Measurements from ENCODE around the gene TMEM150B. TPM values are rescaled to one million over a fixed set of nuclear protein-coding genes. Genes with fewer than 3 reads are reported as not detected.

The TMEM150B gene
- total RNA-seq, 1 experiment from 2014 or later: not detected

GRCh38 chr19:55339889-55340783 is 15.0 kb upstream of the TMEM150B start:
- DNase-seq (ENCODE audit: low read depth): no peak

DNA sequence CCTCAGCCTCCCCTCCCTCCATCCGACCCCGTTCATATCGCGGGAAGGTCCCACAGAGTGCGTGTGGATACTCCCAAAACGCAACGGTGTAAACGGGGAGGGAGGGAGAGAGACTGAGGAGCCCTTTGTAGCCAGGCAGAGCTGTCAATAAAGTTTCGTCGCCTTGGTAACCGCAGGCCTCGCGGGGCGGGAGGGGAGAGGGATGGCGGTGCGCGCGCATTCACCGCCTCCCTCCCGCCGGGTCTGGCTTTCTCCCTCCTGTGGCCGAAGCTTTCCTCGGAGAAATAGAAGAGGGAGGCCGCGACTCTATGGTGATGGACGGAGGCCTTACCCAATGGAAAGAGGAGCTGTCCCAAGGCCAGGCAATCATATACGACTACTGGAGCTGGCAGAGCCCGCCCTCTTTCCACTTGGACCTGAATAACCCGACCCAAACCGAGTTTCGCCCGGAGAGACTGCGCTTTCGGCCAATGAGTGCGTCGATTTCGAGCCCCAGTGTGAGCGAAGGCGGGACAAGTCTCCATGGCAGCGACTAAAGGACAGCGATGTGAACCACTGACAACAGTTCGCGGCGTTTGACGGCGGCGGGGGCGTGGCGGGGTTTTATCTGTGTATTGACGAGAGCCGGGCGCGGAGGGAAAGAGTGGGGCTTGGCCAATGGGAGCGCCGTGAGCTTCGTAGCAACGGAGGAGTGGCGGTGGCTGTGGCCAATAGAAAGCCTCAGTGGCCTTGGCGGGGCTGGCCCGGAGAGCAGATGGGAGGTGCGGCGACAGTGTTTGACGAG is 14.2 kb upstream of the TMEM150B start, which contains the start of gene KMT5C:
Gene KMT5C, plus strand, starts transcription at position 772 of the 784 bp plus-strand sequence. CDS start 2,061 bp downstream, outside the sequence.
- peak; percentile 100 for DNase-seq (ENCODE audit: low read depth)

GRCh38 chr19:55336101-55336500 is 11.0 kb upstream of the TMEM150B start:
- peak; percentile 51 for DNase-seq (ENCODE audit: low read depth)

- no peak for DNase-seq (ENCODE audit: low read depth)
Observed at GRCh38 chr19:55333870-55334269, 8.7 kb upstream of the TMEM150B start.

DNA sequence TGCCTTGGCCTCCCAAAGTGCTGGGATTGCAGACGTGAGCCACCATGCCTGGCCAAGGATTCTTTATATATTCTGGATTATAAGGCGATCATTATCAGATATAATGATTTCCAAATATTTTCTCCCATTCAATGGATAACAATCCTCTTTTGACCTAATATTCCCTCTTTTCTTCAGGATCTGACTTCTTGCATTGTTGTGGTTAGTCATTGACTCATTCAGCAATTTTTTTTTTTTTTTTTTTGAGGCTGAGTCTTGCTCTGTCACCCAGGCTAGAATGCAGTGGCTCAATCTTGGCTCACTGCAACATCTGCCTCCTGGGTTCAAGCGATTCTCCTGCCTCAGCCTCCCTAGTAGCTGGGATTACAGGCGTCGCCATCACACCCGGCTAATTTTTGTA is 4.7 kb upstream of the TMEM150B start:
- DNase-seq (ENCODE audit: low read depth): peak; percentile 52

DNA sequence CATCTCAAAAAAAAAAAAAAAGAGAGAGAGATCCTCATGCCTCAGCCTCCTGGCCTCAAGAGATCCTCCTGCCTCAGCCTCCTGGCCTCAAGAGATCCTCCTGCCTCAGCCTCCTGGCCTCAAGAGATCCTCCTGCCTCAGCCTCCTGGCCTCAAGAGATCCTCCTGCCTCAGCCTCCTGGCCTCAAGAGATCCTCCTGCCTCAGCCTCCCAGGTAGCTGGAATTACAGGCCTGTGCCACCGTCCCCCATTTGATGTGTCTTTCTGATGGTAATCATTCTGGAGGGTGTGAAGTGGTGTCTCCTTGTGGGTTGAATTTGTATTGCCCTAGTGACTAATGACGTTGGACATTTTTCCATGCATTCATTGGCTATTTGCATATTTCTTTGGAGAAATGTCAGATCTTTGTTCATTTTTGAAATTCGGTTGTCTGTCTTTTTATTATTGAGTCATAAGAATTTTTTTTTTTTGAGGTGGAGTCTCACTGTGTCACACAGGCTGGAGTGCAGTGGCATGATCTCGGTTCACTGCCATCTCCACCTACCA is 3.7 kb upstream of the TMEM150B start:
- peak; percentile 38 for DNase-seq (ENCODE audit: low read depth)

GRCh38 chr19:55324662-55325061 is 479 bp downstream of the TMEM150B start:
- DNase-seq (ENCODE audit: low read depth): no peak

DNA sequence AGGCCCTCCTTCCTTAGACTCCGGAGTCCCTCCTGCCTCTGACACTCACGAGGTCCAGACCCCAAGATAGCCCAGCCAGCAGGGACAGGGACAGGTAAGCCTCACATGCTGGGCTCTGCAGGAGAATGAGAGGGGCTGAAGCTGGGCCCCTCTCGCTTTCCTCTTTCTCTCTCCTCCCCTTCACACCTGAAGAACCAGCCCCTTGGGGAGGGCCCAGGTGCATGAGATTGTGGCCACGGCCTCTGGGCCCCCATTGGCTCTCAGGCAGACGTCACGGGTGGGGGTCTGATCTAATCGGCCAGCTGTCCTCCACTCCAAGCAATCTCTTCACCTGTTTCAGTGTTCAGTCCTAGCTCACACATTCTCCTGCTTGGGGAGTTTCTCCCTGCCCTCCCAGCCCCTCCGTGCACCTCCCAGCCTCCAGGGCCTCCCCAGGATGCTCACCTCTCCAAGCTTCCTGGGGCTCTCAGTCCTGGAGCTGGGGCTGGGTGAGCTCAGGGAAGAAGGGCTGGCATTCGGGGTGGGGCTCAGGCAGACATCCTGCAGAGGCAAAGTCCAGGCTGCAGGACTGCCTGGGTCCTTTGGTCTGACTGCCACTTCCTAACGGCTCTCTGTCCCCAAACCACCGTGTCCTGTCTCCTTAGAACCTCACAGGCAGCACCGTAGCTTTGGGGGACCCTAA is 2.8 kb downstream of the TMEM150B start:
- DNase-seq (ENCODE audit: low read depth): no peak

DNA sequence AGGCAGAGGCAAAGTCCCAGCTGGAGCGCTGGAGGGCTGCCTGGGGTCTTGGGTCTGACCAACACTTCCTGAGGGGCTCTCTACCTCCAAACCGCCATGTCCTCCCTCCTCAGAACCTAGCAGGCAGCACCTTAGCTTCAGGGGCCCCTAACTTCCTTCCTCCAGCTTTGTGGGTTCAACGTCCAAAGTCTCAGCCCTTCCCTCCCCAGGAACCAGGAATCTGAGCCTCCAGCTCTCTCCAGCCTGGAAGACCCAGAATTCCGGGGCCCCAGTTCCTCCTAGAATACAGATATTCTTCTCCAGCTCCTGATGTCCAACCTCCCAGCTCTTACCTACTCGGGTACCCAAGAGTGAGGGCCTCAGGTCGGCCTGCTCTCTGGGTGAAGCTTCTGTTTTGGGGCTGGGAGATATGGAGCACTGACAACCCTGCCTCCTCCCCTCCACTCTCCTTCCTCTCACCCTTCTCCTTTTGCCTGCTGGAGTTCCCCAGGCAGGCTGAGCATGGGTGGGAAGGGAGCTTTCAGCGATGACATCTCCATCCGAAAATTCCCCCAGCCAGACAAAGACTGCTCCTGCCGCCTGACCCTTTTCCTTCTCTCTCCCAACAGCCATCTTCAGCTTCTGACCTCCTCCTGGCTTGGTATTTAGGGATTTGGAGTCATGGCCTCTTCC is 3.5 kb downstream of the TMEM150B start:
- DNase-seq (ENCODE audit: low read depth): no peak

DNA sequence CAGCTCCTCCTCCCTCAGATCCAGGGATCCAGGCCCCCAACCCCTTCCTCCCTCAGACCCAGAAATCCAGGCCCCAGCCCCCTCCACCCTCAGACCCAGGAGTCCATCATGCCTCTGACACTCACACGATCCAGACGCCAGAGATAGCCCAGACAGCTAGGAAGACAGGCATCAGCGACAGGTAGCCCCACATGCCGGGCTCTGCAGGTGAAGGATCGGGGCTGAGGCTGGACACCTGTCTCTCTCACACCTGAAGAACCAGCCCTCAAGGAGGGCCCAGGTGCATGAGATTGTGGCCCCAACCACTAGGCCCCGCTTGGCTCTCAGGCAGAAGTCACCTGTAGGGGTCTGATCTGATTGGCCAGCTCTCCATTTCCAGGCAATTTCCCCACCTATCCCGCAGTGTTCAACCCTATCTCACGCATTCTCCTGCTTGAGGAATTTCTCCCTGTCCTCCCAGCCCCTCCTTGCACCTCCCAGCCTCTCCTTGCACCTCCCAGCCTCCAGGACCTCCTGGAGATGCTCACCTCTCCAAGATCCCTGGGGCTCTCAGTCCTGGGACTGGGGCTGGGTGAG is 4.2 kb downstream of the TMEM150B start:
- no peak for DNase-seq (ENCODE audit: low read depth)

DNA sequence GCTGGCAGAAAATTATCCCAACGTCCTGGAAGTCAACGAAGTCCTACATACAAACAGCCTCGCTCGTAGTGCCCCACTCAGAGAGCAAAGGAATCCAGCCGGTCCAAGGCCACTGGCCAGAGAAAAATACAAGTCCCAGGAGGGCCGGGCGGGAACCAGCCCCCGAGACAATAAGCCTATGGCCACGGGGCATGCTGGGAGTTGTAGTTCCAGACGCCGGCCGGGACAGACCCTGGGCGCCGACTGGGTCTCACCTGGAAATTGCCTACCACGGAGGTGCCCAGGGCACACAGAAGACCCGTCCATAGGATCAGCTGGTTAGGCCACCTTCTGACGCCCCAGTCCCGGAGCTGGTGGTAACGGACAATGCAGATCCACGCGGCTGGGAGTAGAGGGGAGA is 5.4 kb downstream of the TMEM150B start:
- no peak for DNase-seq (ENCODE audit: low read depth)

GRCh38 chr19:55316646-55317045 is 8.5 kb downstream of the TMEM150B start:
- DNase-seq (ENCODE audit: low read depth): no peak

DNA sequence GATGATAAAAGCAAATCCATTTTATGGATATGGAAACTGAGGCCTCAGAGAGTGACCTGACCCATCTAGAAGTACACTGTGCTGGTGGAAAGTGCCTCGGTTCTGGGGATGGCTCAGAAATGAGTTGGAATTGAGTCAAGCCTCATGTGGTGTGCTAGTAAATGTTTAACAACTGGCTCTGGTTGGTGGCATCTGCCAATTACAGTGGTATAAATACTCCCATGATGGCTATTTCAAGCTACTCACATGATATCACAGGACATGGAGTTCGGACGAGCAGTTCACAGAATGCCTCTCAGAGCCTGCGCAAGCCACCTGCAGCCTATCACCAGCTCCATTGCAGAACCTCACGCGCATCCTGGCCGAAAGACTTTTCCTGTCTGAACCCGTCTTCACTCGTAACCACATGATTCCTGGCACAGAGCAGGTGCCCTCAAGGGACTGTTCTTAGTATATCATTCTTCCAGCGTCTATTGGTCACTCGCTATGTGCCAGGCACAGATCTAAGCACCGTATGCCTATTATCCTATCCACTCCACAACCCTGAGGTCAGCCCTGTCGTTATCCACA is 9.1 kb downstream of the TMEM150B start:
- no peak for DNase-seq (ENCODE audit: low read depth)

GRCh38 chr19:55314396-55314795 is 10.7 kb downstream of the TMEM150B start:
- DNase-seq (ENCODE audit: low read depth): no peak

DNA sequence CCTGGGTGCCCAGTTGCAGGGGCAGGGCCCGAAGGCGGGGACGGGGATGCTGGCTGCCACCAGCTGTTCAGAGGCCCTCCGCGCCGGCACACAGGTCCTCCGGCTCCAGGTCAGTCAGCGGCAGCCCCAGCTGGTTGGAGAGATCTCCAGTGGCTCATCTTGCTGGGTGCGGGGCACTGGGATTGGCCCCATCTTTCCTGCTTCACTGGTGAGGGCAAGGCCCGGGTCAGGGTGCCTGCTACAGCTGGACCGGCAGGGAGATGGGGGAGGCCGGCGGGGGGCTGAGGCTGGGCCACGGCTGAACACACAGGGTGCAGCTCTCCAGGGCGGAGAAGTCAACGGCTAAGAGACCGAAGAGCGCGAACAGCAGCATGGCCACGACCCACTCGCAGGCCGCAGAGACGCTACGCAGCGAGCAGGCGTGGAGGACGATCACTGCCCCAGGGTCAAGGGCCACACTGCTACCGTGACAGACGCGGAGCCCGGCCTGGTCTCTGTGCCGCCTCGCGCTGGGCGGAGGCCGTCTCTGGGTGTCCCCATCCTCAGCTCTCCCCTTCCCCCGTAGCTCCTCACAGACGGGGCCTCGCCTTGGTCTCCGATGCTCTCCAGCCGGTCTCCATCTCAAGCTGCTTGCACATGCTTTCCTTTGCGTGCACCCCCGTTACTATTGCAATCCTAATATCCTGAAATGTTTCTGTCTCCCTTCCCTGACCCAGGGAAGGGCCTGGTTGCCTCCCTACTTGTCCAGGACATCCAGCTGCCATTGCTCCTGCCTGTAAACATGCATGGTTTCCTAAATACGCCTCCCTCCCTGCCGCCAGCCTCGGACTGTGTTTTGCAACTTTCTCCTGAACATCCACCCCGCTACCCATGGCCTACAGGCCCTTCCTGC is 12.3 kb downstream of the TMEM150B start:
- no peak for DNase-seq (ENCODE audit: low read depth)

DNA sequence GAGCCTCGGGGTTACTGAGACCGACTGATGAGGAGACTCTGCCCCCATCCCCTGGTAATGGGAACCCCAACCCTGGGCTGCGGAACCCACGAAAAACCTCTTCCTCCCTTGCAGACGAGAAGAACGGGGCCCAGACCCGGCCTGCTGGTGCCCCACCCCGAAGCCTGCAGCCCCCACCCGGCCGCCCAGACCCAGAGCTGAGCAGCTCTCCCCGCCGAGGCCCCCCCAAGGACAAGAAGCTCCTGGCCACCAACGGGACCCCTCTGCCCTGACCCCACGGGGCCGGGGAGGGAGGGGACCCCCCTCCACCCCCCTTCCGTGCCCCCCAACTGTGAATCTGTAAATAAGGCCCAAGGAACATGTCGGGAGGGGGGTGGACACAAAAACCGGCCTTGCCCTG is 13.3 kb downstream of the TMEM150B start:
- no peak for DNase-seq (ENCODE audit: low read depth)

DNA sequence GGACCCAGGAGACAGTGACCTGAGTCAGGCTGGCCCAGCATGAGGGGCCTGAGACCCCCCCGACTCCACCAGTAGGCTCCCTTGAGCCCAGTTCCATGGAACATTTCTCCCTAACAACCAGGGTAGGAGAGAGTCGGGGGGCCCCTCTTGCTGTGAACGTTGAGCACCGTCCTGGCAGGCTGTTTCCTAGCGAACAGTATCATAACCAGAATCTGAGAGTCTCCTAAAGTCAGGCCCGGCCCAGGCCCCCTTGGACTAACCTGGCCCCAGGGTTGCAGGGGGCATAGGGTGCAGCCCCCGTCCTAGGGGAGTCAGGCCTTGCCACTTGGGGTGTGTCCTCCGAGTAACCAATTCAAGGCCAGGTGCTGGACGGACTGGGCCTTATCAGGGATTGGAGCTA is 13.7 kb downstream of the TMEM150B start:
- DNase-seq (ENCODE audit: low read depth): no peak

GRCh38 chr19:55310498-55310897 is 14.6 kb downstream of the TMEM150B start:
- no peak for DNase-seq (ENCODE audit: low read depth)

DNA sequence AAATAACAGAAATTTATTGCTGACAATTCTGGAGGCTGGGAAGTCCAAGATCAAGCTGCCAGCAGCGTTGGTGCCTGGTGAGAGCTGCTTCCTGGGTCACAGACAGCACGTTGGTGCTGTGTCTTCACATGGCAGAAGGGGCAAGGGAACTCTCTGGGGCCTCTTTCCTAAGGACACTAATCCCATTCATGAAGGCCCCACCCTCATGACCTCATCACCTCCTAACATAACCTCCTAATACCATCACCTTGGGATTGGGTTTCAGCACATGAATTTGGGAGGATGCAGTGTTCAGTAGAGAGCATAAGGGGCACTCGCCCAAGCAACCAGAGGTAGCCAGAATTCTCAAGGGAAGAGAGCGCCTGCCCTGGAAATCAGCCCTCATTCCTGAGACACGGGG is 15.7 kb downstream of the TMEM150B start:
- DNase-seq (ENCODE audit: low read depth): no peak
